Mammary epithelial cell (primary cell): Measurements from ENCODE around the gene DPF3.

Experiments
- CTCF ChIP-seq, 2 donors: IDR thresholded peaks in 1 of 2; conservative IDR thresholded peaks in 1 of 2; 2 replicates each; pipeline ENCODE4 v1.5.1; 2011 to 2012; ENCODE audit warnings: inconsistent platforms in 2 of 2, low read length in 2 of 2, mild to moderate bottlenecking in 2 of 2, control low read depth in 1 of 2, low read depth in 1 of 2; ENCODE audit not compliant: insufficient read depth in 1 of 2; ENCODE audit errors: extremely low read depth in 1 of 2
- EZH2 ChIP-seq: IDR thresholded peaks from 2 replicates; pipeline ENCODE4 v1.6.1; 2012; ENCODE audit warnings: low read length, inconsistent platforms, borderline replicate concordance

GRCh38 chr14:72845683-72846082, 48.2 kb downstream of the DPF3 start:
- TF ChIP-seq CTCF (conservative IDR thresholded peaks at IDR 0.05 in 1 of 2, IDR thresholded peaks at IDR 0.05 in 1 of 2; ENCODE audit: extremely low read depth in 1 of 2, insufficient read depth in 1 of 2, low read depth in 1 of 2, low read length in 2 of 2) (no peak), EZH2 (no peak)
